NCI-H1092 (cell line): ENCODE data around the gene VRK3.
A peak's percentile ranks its signal among the peaks of the same experiment; 100 is the strongest.
"Not testable (repeated sequence)": the region's sequence is repeated elsewhere in the genome, so short reads cannot be mapped to it uniquely, and the experiment has no call there.

Experiments
- DNase-seq: peaks from one replicate; lab custom pipeline; 2025; lab: John Stamatoyannopoulos, UW

The VRK3 gene

GRCh38 chr19:49988007-49988406 lies 37.2 kb downstream of the VRK3 start:
- no peak for DNase-seq

- DNase-seq: no peak
These were observed 37.9 kb downstream of the VRK3 start for GRCh38 chr19:49987159-49987698.

DNA sequence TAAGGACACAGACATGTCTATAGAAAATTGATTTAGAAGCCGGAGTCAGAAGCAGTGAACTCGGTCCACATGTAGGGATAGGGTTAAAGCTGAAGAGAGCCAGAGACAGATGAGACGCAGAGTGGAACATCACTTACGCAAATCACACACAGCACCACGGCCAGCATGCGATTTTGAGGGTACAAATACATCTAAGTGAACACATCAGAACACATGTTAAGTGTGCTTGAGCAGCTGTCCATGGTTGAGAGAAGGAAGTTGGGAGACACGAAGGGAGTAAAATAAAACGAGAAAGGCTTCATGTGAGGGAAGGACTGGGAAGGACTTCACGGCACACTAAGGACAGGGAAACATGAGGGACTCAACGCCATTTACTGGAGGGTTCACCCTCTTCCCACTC lies 38.8 kb downstream of the VRK3 start:
- DNase-seq: no peak

DNA sequence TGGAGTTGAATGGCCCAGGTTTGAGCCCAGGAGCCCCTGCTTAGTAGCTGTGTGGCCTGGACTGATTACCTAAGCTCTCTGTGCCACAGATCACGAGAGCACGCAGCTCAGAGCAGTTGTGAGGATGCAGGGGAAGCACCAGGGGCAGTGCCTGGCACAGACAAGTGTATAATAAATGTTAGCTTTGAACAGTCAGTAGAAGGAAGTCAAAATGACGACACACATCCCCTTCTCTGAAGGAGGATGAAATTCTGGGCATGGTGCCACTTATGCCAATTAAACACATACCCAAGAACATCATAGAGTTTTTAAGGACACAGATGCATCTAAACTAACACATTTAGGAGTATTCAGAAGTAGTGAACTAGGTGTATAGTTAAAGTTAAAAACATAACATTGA lies 39.3 kb downstream of the VRK3 start:
- no peak for DNase-seq

DNA sequence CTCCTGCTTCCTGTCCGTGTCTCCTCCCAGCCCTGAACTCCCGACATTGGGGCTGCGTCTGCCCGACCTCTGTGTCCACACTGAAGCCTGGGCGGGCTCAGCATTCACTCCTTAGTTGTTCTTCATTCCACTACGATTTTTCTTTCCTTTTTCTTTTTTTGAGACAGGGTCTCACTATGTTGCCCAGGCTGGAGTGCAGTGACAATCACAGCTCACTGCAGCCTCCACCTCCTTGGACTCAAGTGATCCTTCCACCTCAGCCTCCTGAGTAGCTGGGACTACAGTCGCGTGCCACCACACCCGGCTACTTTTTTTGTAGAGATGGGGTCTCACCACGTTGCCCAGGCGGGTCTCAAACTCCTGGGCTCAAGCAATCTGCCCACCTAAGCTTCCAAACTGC lies 40.7 kb downstream of the VRK3 start:
- no peak for DNase-seq

DNA sequence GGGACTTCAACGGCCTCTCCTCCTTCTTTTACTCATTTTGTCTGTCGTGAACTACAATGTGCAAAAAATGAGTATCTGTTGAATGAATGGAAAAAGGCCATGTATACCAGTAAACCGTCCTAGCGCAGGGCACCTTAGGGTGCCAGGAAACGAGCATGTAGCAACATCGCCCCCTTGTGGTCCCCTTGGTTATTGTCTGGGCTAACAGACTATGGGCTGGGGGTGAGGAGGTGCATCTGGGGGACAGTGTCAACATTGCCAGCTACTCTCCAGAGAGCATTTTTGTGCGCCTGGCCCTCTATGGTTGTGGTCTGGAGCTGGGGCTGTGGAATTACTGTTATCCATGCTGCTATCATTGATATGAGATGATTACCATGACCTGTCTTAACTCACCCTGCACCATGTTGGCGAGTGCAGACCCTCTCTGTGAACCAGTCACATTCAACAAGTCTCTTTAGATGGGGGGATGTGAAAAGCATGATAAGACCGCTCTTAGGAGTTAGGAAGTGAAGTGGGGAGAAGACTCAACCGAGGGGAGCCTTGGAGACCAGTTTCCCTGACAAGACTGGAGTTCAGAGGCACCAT lies 41.4 kb downstream of the VRK3 start:
- DNase-seq: peak; percentile 15

- DNase-seq: no peak
These were observed 43.3 kb downstream of the VRK3 start for GRCh38 chr19:49981603-49982593.

DNA sequence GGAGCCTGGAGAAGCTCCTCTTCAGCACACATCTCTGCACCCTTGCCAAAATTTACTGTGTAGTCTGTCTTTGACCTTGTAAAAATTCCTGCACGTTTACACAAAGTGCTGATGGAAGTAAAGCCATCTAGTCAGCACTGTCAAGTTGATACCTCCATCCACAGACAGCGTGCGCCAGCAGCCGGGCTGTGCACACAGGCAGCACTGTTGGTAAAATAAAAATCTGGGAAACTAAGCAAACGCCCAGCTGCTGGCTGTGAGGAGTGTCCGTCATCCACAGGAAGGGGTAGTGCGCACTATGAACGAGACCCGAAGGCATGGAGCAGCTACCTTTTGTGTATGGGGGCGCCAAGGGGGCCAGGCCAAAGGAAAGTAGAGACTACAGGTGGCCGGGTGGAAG lies 46.8 kb downstream of the VRK3 start:
- no peak for DNase-seq

GRCh38 chr19:49977881-49978280 lies 47.3 kb downstream of the VRK3 start:
- no peak for DNase-seq

DNA sequence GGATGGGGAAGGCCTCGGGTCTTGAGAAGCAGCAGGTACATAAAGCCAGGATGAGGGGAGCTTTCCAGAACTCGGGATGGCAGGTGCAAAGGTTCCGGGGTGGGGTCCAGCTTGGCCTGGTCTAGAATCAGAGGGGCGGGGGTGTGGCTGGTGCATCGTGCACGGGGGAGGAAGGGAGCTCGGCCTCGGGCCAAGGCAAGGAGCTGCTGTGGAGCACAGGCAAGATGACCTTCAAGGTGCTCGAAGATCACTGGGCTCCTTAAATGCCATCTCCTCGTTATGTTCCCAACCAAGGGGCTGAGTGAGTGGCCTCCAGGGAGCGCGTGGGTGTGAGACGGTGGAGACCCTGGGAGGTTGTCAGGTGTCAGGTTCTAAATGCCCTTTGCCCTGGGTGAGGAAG lies 48.1 kb downstream of the VRK3 start:
- no peak for DNase-seq

GRCh38 chr19:49976496-49976895 lies 48.7 kb downstream of the VRK3 start:
- DNase-seq: no peak

- DNase-seq: no peak
These were observed 50.1 kb downstream of the VRK3 start for GRCh38 chr19:49975051-49975450.

DNA sequence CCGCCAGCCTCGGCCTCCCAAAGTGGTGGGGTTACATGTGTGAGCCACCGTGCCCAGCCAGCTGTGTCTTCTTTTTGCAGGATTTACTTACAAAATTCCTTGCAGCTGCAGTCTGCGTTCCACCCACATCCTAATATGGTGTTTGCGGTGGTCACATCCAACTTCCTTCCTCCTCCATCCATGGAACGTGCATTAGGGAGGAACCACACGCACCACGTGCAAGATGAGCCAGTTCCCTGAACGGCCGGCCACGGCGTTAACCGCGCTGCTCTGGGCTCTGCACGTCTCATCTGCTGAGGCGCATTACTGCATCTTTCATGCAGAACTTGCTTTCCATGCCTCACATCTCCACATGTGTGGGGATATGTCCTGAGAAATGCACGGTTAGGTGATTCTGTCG lies 51.2 kb downstream of the VRK3 start:
- no peak for DNase-seq

GRCh38 chr19:49972841-49973240 lies 52.3 kb downstream of the VRK3 start:
- DNase-seq: no peak

- DNase-seq: no peak
These were observed 53.2 kb downstream of the VRK3 start for GRCh38 chr19:49971991-49972411.

DNA sequence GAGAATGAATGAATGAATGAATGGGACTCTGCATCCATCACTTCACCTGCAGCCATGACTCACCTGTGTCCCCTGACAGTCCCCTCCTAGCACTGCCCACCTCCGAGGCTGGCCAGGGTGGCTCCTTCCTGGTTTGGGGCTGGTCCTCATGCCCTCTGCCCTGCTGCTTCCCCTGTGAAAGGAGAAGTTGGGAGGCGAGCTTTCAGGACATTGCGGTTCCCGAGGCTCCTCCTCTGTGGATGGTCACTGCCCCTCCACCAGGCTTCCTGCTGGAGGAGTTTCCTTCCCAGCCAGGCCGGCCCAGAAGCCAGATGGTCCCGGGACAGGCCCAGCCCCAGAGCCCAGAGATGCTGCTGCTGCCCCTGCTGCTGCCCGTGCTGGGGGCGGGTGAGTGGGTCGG lies 55.8 kb downstream of the VRK3 start:
- DNase-seq: not testable (repeated sequence)

GRCh38 chr19:49968279-49968922 lies 56.8 kb downstream of the VRK3 start:
- no peak for DNase-seq

DNA sequence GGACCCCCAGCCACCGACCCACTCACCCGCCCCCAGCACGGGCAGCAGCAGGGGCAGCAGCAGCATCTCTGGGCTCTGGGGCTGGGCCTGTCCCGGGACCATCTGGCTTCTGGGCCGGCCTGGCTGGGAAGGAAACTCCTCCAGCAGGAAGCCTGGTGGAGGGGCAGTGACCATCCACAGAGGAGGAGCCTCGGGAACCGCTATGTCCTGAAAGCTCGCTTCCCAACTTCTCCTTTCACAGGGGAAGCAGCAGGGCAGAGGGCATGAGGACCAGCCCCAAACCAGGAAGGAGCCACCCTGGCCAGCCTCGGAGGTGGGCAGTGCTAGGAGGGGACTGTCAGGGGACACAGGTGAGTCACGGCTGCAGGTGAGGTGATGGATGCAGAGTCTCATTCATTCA lies 64.2 kb downstream of the VRK3 start, which contains the start of gene SIGLEC11:
Gene SIGLEC11, minus strand, starts transcription at position 193 of the 400 bp plus-strand sequence. Its CDS starts 91 bp downstream, at position 102.
- DNase-seq: not testable (repeated sequence)

DNA sequence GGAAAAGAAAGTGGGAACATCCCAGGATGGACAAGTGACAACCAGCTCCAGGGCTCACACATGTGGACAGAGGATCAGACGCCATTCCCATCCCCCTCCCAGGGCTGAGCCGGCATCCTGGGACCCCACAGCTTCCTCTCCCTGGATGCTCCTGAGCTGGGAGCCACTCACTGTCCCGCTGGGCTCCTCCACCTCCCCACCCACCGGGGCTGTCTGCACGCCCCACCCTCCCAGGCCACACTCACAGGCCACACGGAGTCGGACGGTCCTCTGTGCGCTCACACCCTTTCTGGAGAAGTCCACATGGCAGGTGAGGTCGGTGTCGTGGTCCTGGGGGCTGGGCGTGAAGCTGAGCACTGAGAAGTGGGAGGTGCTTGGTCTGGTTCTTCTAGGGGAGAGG lies 65.3 kb downstream of the VRK3 start:
- not testable (repeated sequence) for DNase-seq

GRCh38 chr19:49958596-49958995 lies 66.6 kb downstream of the VRK3 start:
- not testable (repeated sequence) for DNase-seq

- DNase-seq: not testable (repeated sequence)
These were observed 67.0 kb downstream of the VRK3 start for GRCh38 chr19:49958144-49958543.

- no peak for DNase-seq
These were observed 67.8 kb downstream of the VRK3 start for GRCh38 chr19:49957262-49957915.
